Cerebellar cortex (tissue), 1 donor: ENCODE results near the gene MAP7.
"Not testable (repeated sequence)": the region's sequence is repeated elsewhere in the genome, so short reads cannot be mapped to it uniquely, and the experiment has no call there.

Source experiments
- DNase-seq: peaks from one replicate; pipeline ENCODE4 v3.0.0-alpha.2; 2015; ENCODE audit warnings: low spot score

The MAP7 gene

DNA sequence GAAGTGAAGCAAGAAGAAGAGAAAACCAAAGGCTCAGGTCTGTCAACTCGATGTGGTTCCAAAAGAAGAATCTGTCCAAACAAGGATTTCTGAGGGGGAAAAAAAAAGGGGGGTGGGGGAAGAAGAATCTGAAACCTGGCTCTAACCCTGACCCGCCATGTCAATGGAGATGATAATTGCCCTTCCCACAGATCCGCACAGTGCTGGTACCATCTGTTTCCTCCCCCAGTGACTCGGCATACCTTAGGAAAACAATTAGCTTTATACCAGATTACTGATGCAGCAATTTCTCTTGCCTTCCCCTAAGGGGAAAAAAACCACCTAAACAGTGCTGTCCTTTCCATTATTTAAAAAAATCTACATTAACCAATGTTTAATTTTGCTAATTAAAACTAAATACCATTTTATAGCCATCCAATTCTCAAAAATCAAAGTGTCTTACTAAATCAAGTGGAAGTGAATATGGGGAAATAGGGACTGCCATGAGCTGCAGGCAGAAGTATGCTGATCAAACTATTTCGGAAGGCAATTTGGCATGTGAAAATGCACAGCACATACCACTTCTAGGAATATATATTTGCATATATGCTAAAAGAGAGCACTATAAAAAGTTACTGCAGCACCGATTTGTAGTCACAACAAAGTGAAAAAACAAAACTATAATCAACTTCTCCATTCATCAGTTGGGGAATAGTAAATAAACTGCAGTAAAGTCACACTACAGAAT is 46.8 kb downstream of the MAP7 start:
- DNase-seq, result peak; percentile 50

GRCh38 chr6:136502786-136503185 is 47.4 kb downstream of the MAP7 start:
- DNase-seq, result no peak

DNA sequence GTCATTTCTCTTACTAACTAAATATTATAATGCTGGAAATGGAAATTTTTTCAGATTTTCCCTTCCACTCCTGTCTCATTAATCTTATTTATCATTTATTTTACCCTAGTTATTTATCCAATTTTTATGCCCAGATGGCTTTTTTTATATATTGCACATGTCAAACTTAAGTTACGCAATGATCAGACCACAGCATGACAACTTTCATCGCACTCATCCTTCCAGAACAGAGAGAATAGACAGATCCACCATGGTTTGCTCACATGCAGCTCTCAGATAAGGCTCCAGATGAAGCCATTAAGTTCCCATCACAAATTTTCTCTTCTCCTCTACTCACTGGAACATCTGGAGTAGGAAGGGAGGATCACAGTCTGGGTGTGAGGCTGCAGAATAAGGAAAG is 48.7 kb downstream of the MAP7 start:
- DNase-seq, result no peak

DNA sequence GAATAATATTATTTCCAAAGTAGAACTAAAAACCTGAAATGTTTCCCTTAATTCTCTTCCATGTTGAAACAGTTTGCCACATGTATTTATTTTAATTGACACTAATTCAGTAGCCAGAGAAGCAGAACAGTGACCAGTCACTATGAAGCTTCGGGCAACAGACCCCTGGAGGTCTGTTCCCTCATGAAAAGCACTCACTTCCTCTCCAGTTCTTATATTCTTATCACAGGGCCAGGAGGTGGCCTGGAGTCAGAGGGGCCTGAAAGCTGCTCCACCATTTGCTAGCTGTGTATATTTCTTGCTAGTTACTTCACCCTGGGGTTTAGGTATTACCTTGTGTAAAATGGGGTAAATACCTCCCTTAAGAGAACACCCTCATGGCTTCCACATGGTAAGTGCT is 49.1 kb downstream of the MAP7 start:
- no peak for DNase-seq

DNA sequence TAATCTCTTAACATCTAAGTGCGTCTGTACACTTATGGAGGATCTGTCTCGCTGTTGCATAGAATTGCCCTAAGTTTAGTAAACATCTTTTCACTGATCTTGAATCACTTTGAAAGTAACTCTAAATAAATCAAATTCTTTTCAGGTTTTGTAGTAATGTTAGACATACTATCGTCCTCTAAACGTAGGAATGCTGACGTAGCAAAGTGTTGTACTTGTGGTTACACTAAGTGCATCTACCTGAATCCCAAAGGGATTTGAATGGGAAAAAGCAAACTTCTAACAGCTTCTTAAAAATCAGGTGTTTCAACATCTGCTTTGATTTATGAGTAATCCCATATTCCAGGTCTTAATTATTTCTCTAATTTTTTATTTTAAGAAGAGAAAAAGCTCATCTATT is 49.8 kb downstream of the MAP7 start:
- DNase-seq, result no peak

DNA sequence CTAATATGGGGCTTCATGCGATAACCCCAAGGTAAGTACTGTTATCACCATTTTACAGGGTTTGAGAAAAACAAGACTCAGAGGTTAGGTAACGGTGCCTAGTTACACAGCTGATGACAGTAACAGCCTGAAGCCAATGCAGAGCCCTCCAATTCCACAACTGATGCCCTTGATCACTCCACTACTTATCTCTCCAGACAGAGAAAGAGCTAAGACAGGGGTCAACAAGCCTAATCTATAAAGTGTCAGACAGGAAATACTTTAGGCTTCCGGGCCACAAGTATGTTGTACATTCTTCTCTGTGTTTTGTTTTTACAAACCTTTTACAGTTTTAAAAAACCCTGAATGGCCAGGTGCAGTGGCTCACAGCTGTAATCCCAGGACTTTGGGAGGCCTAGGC is 50.9 kb downstream of the MAP7 start:
- DNase-seq, result no peak

- not testable (repeated sequence) for DNase-seq
These were observed 53.8 kb downstream of the MAP7 start for GRCh38 chr6:136496449-136496848.

DNA sequence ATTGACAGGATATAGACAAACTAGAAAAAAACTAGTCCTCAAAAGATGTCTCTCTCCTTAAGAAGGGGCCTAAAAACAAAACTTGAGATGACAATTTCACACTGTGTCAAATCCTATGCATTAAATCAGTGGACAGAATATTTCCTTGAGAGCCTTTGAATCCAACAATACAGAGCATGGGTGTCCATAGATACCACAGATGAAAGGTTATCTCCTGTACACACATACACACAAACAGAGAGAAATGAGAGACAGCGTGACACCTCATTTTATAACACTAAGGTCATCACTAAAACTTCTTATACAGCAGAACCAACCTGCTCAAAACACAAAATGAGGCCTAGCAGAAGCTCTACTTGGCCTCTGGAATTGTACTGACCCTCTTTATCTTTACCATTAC is 55.5 kb downstream of the MAP7 start:
- no peak for DNase-seq

- DNase-seq, result no peak
These were observed 56.2 kb downstream of the MAP7 start for GRCh38 chr6:136494059-136494458.

- DNase-seq, result no peak
These were observed 57.8 kb downstream of the MAP7 start for GRCh38 chr6:136492409-136492808.

- no peak for DNase-seq
These were observed 58.5 kb downstream of the MAP7 start for GRCh38 chr6:136491754-136492153.

GRCh38 chr6:136491251-136491650 is 59.0 kb downstream of the MAP7 start:
- DNase-seq, result peak; percentile 98

DNA sequence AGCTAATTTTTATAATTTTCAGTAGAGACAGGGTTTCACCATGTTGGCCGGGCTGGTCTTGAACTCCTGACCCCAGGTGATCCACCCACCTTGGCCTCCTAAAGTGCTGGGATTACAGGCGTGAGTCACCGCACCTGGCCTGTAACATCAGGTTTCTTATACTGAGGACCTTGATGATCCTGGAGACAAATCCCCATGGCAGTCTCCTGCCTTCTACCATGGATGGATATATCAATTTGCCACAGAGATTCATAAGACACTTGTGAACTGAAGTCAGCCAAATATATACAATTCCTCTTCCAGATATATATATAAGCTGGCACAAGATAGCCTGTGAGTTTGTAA is 60.6 kb downstream of the MAP7 start:
- DNase-seq, result not testable (repeated sequence)

DNA sequence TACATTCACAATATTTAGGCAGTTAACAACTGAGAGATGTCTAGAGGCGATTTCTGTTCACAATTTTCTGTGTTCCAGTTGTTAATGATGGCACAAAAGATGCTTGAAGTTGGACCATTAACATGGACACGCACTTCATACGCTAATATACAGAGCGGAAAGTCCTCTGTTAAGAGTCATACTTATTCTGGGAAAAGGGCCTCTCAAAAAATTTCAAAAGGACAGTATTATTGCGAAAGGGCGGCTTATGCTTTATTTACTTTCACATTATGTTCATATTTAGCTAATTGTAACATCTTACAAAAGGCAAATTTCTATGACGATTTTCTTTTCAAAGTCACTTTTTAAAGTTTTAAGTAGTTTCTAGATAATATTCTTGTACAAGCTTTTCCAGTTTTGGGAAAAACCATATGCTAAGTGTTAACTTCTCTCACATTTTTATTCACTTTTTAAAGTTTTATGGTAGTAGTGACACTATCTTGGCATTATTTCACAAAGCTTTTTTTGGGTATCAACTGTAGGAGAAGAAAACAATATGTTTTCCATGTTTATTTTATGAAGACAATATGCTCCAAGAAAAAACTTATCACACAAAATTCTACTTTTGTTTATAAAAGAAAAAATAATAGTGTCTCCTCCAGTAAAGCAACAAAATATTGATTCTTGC is 62.3 kb downstream of the MAP7 start:
- no peak for DNase-seq

DNA sequence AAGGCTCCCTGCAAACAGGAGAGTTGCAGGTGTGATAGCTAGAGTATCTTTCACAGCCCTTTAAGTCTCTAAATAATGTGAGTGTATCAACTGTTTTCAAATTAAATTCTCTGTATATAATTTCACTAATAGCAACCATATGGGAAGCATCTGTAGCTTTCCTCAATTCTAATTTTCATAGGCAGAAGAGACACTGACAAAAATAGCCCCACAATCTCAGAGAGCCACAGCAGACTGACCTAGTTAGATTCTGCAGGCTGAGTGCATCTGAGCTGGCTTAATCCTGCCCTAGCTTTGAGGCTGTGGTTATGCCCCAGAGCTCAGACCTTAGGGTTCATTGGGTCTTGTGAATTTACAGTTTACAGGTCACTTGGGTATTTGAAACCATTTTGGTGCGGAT is 63.9 kb downstream of the MAP7 start:
- DNase-seq, result peak; percentile 96

GRCh38 chr6:136483906-136484305 is 66.3 kb downstream of the MAP7 start:
- peak; percentile 61 for DNase-seq

- not testable (repeated sequence) for DNase-seq
These were observed 67.2 kb downstream of the MAP7 start for GRCh38 chr6:136483005-136483404.

- DNase-seq, result no peak
These were observed 72.7 kb downstream of the MAP7 start for GRCh38 chr6:136477548-136477947.

GRCh38 chr6:136475686-136476085 is 74.5 kb downstream of the MAP7 start:
- DNase-seq, result no peak

GRCh38 chr6:136474241-136474640 is 76.0 kb downstream of the MAP7 start:
- DNase-seq, result peak; percentile 86

DNA sequence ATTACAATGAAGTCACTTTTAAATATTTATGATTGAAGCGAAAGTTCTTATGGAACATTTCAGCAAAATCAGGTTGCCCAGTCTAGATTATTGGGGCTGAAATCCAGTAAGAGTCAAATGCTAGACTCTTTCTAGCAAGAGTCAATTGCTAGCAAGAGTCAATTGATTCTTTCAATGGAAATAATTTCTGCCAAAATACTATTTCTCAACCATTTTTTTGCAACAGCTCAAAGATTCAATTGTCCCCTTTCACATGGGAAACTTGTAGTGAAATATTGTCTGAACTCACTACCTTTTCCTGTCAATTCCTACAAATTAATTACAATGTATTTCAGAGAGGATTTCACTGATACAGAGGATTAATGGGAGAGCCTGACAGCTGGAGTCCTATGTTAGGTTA is 78.3 kb downstream of the MAP7 start:
- no peak for DNase-seq

DNA sequence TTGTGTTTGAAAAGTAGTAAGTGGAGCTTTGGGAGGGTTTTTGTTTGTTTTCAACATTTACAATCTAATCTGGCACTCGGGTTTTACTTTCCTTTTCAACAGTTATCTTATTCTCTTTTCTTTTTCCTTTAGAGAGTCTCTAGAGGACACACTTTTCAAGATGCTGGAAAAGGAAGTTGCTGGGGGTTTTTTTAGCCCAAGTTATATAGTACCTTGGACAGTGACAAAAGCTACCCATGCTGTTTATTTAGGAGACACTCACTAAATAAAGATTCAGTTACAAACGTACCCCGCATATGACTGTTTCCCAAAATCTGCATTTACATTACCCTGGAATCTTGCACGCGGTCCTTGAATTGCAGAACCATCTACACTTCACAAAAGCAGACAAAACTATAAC is 78.8 kb downstream of the MAP7 start:
- DNase-seq, result no peak

DNA sequence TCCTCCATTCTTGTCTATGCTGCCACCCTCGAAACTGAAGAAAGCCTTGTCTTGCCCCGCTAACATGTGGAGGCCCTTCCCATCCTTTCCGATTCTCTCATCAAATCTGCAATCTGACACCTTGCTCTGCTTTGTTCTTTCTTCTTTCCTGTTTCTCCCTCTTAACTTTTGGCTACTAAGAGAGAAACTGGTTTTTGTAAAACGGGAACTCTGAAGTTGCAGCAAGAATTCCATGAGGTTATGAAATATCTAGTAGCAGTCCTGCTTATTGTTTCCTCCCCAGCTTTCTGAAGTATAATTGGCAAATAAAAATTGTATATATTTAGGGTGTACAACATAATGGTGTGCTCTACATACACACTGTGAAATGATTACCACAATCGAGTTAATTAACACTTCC is 80.2 kb downstream of the MAP7 start:
- DNase-seq, result no peak

DNA sequence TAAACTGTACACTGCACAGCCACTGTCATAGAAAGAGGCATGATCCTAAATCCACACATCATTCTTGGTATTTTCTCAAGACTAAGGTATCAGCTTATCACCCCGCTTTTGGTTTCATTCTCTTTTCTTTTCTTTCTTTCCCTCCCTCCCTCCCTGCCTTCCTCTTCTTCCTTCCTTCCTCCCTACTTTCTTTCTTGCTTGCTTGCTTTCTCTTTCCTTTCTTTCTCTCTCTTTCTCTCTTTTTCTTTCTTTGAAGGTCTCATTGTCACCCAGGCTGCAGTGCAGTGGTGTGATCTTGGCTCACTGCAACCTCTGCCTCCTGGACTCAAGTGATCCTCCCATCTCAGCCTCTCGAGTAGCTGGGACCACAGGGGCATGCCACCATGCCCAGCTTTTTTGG is 81.1 kb downstream of the MAP7 start:
- no peak for DNase-seq
